Measurements from ENCODE around the gene SERAC1.
"Not testable (repeated sequence)": the region's sequence is repeated elsewhere in the genome, so short reads cannot be mapped to it uniquely, and the experiment has no call there.

The SERAC1 gene

GRCh38 chr6:158183174-158183972, 15.3 kb upstream of the SERAC1 start:
- in situ Hi-C loops (cut with HindIII; ENCODE audit: low pct_ligation_motif_present, low pct_unique_long_range_greater_than_20kb, low sequenced_read_pairs); DNase-seq: not testable (repeated sequence)

- in situ Hi-C loops (cut with HindIII; ENCODE audit: low pct_ligation_motif_present, low pct_unique_long_range_greater_than_20kb, low sequenced_read_pairs); DNase-seq: not testable (repeated sequence)
Measured at GRCh38 chr6:158177712-158178111, 9.7 kb upstream of the SERAC1 start.

- no peak for DNase-seq
- in situ Hi-C loops (cut with HindIII; ENCODE audit: low pct_ligation_motif_present, low pct_unique_long_range_greater_than_20kb, low sequenced_read_pairs) = no loop called here
Measured at GRCh38 chr6:158175111-158175510, 7.0 kb upstream of the SERAC1 start.

- DNase-seq = peak; percentile 65
- in situ Hi-C loops (cut with HindIII; ENCODE audit: low pct_ligation_motif_present, low pct_unique_long_range_greater_than_20kb, low sequenced_read_pairs) = no loop called here
Measured at GRCh38 chr6:158174514-158174913, 6.5 kb upstream of the SERAC1 start.

DNA sequence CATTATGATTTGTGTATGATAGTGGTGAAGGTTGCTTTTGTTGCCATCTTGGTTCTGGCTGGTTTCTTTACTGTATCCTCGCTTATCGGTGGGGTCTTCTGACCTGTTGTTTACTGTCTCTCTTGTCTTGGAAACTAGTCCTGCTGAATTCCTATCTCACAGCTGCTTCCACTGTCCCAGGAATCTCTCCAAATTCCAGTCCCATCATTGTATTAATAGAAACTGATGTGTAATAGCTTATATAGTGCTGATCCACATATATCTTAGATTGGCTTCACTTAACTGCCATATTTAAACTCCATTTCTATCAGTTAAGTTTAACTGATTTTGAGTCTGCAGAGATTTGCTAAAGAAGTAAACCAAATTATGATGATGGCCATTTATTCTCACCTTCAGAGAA, 6.0 kb upstream of the SERAC1 start:
- in situ Hi-C loops (cut with HindIII; ENCODE audit: low pct_ligation_motif_present, low pct_unique_long_range_greater_than_20kb, low sequenced_read_pairs) = no loop called here

GRCh38 chr6:158172001-158172400, 3.9 kb upstream of the SERAC1 start:
- peak; percentile 59 for DNase-seq
- in situ Hi-C loops (cut with HindIII; ENCODE audit: low pct_ligation_motif_present, low pct_unique_long_range_greater_than_20kb, low sequenced_read_pairs) = no loop called here

More for the DNA sequence above, 6.0 kb upstream of the SERAC1 start:
- DNase-seq = no peak

DNA sequence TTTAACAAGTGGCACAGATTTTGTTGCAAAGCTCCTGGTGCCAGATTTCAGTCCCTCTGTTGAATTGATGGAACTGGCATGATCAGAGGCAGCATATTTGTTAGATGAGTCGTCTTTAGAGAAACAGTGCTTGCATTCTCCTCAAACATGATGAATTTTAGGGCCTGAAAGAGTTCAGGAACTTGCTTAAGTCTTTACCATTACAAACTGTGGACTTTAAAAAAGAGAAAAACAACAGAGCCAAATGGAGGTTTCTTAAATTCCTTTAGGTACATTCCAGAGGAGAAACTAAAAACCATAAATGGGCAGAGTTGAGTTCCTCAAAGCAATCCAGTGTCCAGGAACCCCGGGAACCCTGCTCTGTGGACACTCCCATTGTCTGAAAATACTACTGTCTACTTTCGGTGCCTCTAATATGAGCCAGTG, 2.6 kb upstream of the SERAC1 start:
- DNase-seq = peak; percentile 66
- in situ Hi-C loops (cut with HindIII; ENCODE audit: low pct_ligation_motif_present, low pct_unique_long_range_greater_than_20kb, low sequenced_read_pairs) = no loop called here

DNA sequence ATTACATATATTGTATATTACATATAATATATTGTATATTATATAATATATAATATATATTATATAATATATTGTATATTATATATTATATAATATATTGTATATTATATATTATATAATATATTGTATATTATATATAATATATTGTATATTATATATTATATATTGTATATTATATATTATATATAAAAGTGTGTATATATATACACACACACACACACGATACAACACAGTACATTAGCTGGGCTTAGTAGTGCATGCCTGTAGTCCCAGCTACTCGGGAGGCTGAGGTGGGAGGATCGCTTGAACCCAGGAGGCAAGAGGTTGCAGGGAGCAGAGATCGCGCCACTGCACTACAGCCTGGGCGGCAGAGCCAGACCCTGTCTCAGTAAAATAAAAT, 1.6 kb upstream of the SERAC1 start:
- in situ Hi-C loops (cut with HindIII; ENCODE audit: low pct_ligation_motif_present, low pct_unique_long_range_greater_than_20kb, low sequenced_read_pairs); DNase-seq: not testable (repeated sequence)

GRCh38 chr6:158165919-158166416, 2.1 kb downstream of the SERAC1 start:
- DNase-seq = no peak
- in situ Hi-C loops (cut with HindIII; ENCODE audit: low pct_ligation_motif_present, low pct_unique_long_range_greater_than_20kb, low sequenced_read_pairs) = no loop called here

GRCh38 chr6:158164579-158165170, 3.4 kb downstream of the SERAC1 start:
- in situ Hi-C loops (cut with HindIII; ENCODE audit: low pct_ligation_motif_present, low pct_unique_long_range_greater_than_20kb, low sequenced_read_pairs) = no loop called here

GRCh38 chr6:158161566-158162254, 6.4 kb downstream of the SERAC1 start:
- no peak for DNase-seq
- in situ Hi-C loops (cut with HindIII; ENCODE audit: low pct_ligation_motif_present, low pct_unique_long_range_greater_than_20kb, low sequenced_read_pairs) = no loop called here

More at GRCh38 chr6:158164579-158165170, 3.4 kb downstream of the SERAC1 start:
- no peak for DNase-seq

DNA sequence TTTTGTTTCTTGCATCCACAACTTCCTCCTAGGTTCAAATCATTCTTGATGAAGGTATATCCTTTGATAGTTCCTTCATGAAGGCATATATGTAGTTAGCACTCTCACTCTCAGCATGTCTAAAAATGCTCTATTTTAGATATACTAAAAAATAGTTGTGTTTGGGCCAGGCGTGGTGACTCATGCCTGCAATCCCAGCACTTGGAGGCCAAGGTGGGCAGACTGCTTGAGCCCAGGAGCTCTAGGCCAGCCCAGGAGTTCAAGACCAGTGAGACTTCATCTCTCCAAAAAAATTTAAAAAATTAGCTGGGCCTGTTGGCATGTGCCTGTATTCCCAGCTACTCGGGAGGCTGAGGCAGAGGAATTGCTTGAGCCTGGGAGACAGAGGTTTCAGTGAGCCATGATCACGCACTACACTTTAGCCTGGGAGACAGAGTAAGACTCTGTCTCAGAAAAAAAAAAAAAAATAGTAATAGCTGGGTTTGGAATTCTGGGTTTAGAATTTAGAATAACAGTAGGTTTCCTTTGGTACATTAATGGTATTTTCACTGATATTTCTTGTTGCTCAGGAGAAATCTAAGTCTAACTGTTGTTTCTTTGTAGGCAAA, 7.0 kb downstream of the SERAC1 start:
- DNase-seq = no peak
- in situ Hi-C loops (cut with HindIII; ENCODE audit: low pct_ligation_motif_present, low pct_unique_long_range_greater_than_20kb, low sequenced_read_pairs) = no loop called here

DNA sequence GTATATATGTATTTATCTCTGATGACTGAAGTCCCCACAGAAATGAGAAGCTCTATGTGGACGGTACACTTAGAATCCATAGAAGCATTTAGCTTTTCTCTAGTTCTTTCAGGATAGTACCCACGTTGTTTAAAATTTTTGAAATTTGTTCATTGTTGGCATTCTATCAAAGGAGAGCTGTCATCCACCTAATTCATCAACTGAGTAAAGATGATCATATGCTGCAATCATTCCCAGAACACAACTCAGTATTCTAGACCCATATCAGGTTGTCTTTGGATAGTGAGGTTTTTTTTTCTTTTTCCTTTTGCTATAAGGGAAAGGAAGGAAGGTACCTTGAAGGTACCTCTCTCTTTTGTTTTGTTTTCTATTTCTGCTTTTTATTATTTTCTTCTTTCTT, 9.3 kb downstream of the SERAC1 start:
- in situ Hi-C loops (cut with HindIII; ENCODE audit: low pct_ligation_motif_present, low pct_unique_long_range_greater_than_20kb, low sequenced_read_pairs) = no loop called here
- no peak for DNase-seq

DNA sequence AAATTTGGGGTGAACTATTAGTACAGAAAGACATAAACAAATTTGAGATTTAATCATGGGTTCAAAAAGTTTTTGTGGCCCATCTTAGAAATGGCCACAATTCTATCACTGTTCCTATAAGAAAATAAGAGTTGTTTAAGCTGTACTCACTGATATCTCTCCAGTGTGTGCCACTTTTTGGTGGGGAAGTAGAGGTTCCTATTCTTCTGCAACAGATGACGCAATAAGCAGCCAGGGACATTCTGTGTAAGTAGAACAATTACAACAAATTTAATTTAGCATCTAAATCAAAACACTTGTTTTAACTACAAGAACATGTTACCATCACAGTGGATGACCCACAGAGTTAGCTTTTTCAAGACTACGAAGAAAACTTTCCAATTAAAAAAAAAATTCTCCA, 9.9 kb downstream of the SERAC1 start:
- in situ Hi-C loops (cut with HindIII; ENCODE audit: low pct_ligation_motif_present, low pct_unique_long_range_greater_than_20kb, low sequenced_read_pairs) = no loop called here
- DNase-seq = no peak

DNA sequence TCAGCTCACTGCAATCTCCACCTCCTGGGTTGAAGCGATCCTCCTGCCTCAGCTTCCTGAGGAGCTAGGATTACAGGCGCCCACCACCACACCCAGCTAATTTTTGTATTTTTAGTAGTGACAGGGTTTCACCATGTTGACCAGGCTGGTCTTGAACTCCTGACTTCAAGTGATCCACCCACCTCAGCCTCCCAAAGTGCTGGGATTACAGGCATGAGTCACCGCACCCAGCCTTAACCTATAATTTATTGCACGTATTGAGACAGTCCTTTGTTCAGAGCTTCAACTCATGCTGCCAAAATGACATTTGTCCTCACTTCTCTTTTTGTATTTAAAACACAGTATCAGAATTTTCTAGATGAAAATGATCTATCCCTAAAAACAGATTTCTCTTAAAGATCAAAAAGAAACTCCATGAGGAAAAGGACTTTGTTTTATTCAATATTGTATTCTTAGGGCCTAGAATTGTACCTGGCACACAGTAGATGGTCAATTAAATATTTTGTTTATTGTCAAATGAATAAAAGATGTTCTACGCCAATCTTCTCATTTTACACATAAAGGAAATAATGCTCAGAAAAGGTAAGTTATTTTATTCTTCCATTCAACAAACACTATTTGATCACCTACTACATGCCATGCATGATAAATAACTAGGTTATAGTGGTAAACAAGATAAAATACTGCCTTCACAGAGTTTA, 10.8 kb downstream of the SERAC1 start:
- in situ Hi-C loops (cut with HindIII; ENCODE audit: low pct_ligation_motif_present, low pct_unique_long_range_greater_than_20kb, low sequenced_read_pairs) = no loop called here
- DNase-seq = no peak

GRCh38 chr6:158154816-158155215, 13.2 kb downstream of the SERAC1 start:
- in situ Hi-C loops (cut with HindIII; ENCODE audit: low pct_ligation_motif_present, low pct_unique_long_range_greater_than_20kb, low sequenced_read_pairs) = no loop called here
- DNase-seq = no peak

GRCh38 chr6:158153576-158153975, 14.5 kb downstream of the SERAC1 start:
- in situ Hi-C loops (cut with HindIII; ENCODE audit: low pct_ligation_motif_present, low pct_unique_long_range_greater_than_20kb, low sequenced_read_pairs) = no loop called here
- no peak for DNase-seq

DNA sequence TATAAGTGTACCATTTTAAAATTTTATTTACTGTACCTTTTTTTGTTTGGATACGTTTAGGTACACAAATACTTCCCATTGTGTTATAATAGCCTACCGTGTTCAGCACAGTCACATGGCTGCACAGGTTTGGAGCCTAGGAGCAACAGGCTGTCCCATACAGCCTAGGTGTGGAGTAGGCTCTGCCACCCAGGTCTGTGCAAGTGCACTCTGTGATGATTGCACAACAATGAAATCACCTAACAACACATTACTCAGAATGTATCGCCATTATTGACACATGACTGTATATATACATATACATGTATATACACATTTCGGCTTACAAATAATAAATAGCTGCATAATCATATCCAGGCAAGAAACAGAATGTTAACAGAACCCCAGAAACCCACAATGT, 15.4 kb downstream of the SERAC1 start:
- in situ Hi-C loops (cut with HindIII; ENCODE audit: low pct_ligation_motif_present, low pct_unique_long_range_greater_than_20kb, low sequenced_read_pairs) = no loop called here
- DNase-seq = no peak

All from ACHN (cell line).